GM19463 (cell line): ENCODE data around the gene SLC26A9.

Experiments used
- ATAC-seq: cut with Tn5 transposase; IDR thresholded peaks from one replicate; pipeline ENCODE4 v1.9.1; 2021; ENCODE audit warnings: mild to moderate bottlenecking, moderate library complexity; ENCODE audit not compliant: unreplicated experiment

Gene SLC26A9

GRCh38 chr1:205949753-205950152 lies 6.5 kb upstream of the SLC26A9 start:
- ATAC-seq, result no peak

GRCh38 chr1:205948886-205949285 lies 5.6 kb upstream of the SLC26A9 start:
- no peak for ATAC-seq

GRCh38 chr1:205948039-205948438 lies 4.8 kb upstream of the SLC26A9 start:
- ATAC-seq, result no peak

GRCh38 chr1:205947024-205947423 lies 3.8 kb upstream of the SLC26A9 start:
- no peak for ATAC-seq

- no peak for ATAC-seq
Measured at GRCh38 chr1:205945069-205945468, 1.8 kb upstream of the SLC26A9 start.

GRCh38 chr1:205944525-205944924 lies 1.3 kb upstream of the SLC26A9 start:
- no peak for ATAC-seq

GRCh38 chr1:205942631-205943159 lies 561 bp downstream of the SLC26A9 start:
- no peak for ATAC-seq

GRCh38 chr1:205940710-205941109 lies 2.5 kb downstream of the SLC26A9 start:
- no peak for ATAC-seq

GRCh38 chr1:205939690-205940330 lies 3.4 kb downstream of the SLC26A9 start:
- no peak for ATAC-seq

- ATAC-seq, result no peak
Measured at GRCh38 chr1:205938682-205939081, 4.6 kb downstream of the SLC26A9 start.

- no peak for ATAC-seq
Measured at GRCh38 chr1:205936846-205937586, 6.2 kb downstream of the SLC26A9 start.

- no peak for ATAC-seq
Measured at GRCh38 chr1:205936311-205936710, 6.9 kb downstream of the SLC26A9 start.

- no peak for ATAC-seq
Measured at GRCh38 chr1:205935869-205936268, 7.4 kb downstream of the SLC26A9 start.

GRCh38 chr1:205934788-205935187 lies 8.5 kb downstream of the SLC26A9 start:
- no peak for ATAC-seq

- ATAC-seq, result no peak
Measured at GRCh38 chr1:205933671-205934618, 9.3 kb downstream of the SLC26A9 start.

GRCh38 chr1:205932776-205933175 lies 10.5 kb downstream of the SLC26A9 start:
- no peak for ATAC-seq

GRCh38 chr1:205930799-205931281 lies 12.4 kb downstream of the SLC26A9 start:
- ATAC-seq, result no peak

GRCh38 chr1:205930195-205930577 lies 13.1 kb downstream of the SLC26A9 start:
- ATAC-seq, result no peak

- no peak for ATAC-seq
Measured at GRCh38 chr1:205929496-205930194, 13.6 kb downstream of the SLC26A9 start.

- ATAC-seq, result no peak
Measured at GRCh38 chr1:205928317-205928716, 14.9 kb downstream of the SLC26A9 start.
